Measurements from ENCODE around the gene SFSWAP. TPM values are rescaled to one million over a fixed set of nuclear protein-coding genes. Genes with fewer than 3 reads are reported as not detected.

The SFSWAP gene
- total RNA-seq, 1 experiment from 2014 or later = 68.8 TPM

- DNase-seq (ENCODE audit: unreplicated experiment) = no peak
- CTCF ChIA-PET = interaction anchor here (1.4 kb wide), 1 partner anchor 10 kb away, joined by 3 read pairs; no protein-coding TSS in a partner anchor
- Mint-ChIP-seq H3K9me3 (ENCODE audit: unreplicated experiment) (no peaks in the 10 kb centered on the region), H3K27me3 (ENCODE audit: insufficient read depth, unreplicated experiment) (no peaks in the 10 kb centered on the region), H3K4me1 (ENCODE audit: insufficient read depth, unreplicated experiment) (no peaks in the 10 kb centered on the region), H3K4me3 (ENCODE audit: unreplicated experiment) (no peak overlapping the region), H3K27ac (ENCODE audit: low read depth, unreplicated experiment) (no peak overlapping the region), H3K36me3 (ENCODE audit: insufficient read depth, unreplicated experiment) (peaks cover 83% of the 10 kb centered on the region)
- BruUV-seq (replicated peaks) = no TSS peak
- no peak for TF ChIP-seq CTCF (IDR thresholded peaks at IDR 0.05; ENCODE audit: unreplicated experiment)
- intact Hi-C loops (cut with micrococcal nuclease) = no loop called here
- POLR2A ChIA-PET = no interaction called here
These were observed 41.6 kb downstream of the SFSWAP start for GRCh38 chr12:131752451-131752850.

GRCh38 chr12:131753005-131753404 lies 42.1 kb downstream of the SFSWAP start:
- Mint-ChIP-seq H3K4me3 (ENCODE audit: unreplicated experiment) (no peak overlapping the region), H3K27ac (ENCODE audit: low read depth, unreplicated experiment) (no peak overlapping the region), H3K27me3 (ENCODE audit: insufficient read depth, unreplicated experiment) (no peaks in the 10 kb centered on the region), H3K4me1 (ENCODE audit: insufficient read depth, unreplicated experiment) (no peaks in the 10 kb centered on the region), H3K36me3 (ENCODE audit: insufficient read depth, unreplicated experiment) (peaks cover 83% of the 10 kb centered on the region), H3K9me3 (ENCODE audit: unreplicated experiment) (no peaks in the 10 kb centered on the region)
- no peak for DNase-seq (ENCODE audit: unreplicated experiment)
- no TSS peak for BruUV-seq (replicated peaks)
- no peak for TF ChIP-seq CTCF (IDR thresholded peaks at IDR 0.05; ENCODE audit: unreplicated experiment)
- intact Hi-C loops (cut with micrococcal nuclease) = no loop called here
- ChIA-PET CTCF (no interaction called here), POLR2A (no interaction called here)

- Mint-ChIP-seq H3K36me3 (ENCODE audit: insufficient read depth, unreplicated experiment) (peaks cover 83% of the 10 kb centered on the region), H3K27ac (ENCODE audit: low read depth, unreplicated experiment) (no peak overlapping the region), H3K9me3 (ENCODE audit: unreplicated experiment) (no peaks in the 10 kb centered on the region), H3K4me1 (ENCODE audit: insufficient read depth, unreplicated experiment) (no peaks in the 10 kb centered on the region), H3K4me3 (ENCODE audit: unreplicated experiment) (no peak overlapping the region), H3K27me3 (ENCODE audit: insufficient read depth, unreplicated experiment) (no peaks in the 10 kb centered on the region)
- ChIA-PET CTCF (no interaction called here), POLR2A (interaction anchor here (0.7 to 1.0 kb wide), 2 partner anchors 38 to 254 kb away, joined by 3 read pairs; no protein-coding TSS in a partner anchor)
- no TSS peak for BruUV-seq (replicated peaks)
- DNase-seq (ENCODE audit: unreplicated experiment) = no peak
- no peak for TF ChIP-seq CTCF (IDR thresholded peaks at IDR 0.05; ENCODE audit: unreplicated experiment)
- intact Hi-C loops (cut with micrococcal nuclease) = no loop called here
These were observed 42.9 kb downstream of the SFSWAP start for GRCh38 chr12:131753757-131754156.

- Mint-ChIP-seq H3K36me3 (ENCODE audit: insufficient read depth, unreplicated experiment) (peaks cover 85% of the 10 kb centered on the region), H3K9me3 (ENCODE audit: unreplicated experiment) (no peaks in the 10 kb centered on the region), H3K27ac (ENCODE audit: low read depth, unreplicated experiment) (no peak overlapping the region), H3K27me3 (ENCODE audit: insufficient read depth, unreplicated experiment) (no peaks in the 10 kb centered on the region), H3K4me1 (ENCODE audit: insufficient read depth, unreplicated experiment) (no peaks in the 10 kb centered on the region), H3K4me3 (ENCODE audit: unreplicated experiment) (no peak overlapping the region)
- no peak for TF ChIP-seq CTCF (IDR thresholded peaks at IDR 0.05; ENCODE audit: unreplicated experiment)
- BruUV-seq (replicated peaks) = no TSS peak
- no peak for DNase-seq (ENCODE audit: unreplicated experiment)
- intact Hi-C loops (cut with micrococcal nuclease) = no loop called here
- CTCF ChIA-PET = interaction anchor here (0.6 to 0.8 kb wide), 2 partner anchors 72 to 1798 kb away, joined by 3 read pairs; no protein-coding TSS in a partner anchor
- POLR2A ChIA-PET = interaction anchor here (0.7 to 1.0 kb wide), 2 partner anchors 38 to 254 kb away, joined by 3 read pairs; no protein-coding TSS in a partner anchor
These were observed 43.3 kb downstream of the SFSWAP start for GRCh38 chr12:131754184-131754583.

Measured in MCF 10A (cell line).